Uterus (tissue), 2 donors: ENCODE results near the gene ZFP36L2.

ENCODE experiments used
- CTCF ChIP-seq, 4 experiments: fragments of 200-600 bp in 2 of 4; fragments of 450-650 bp in 2 of 4; sonication (generic) in 2 of 4; IDR thresholded peaks; one replicate each; pipeline ENCODE4 v1.5.1; 2016 to 2019; ENCODE audit warnings: antibody characterized with exemption in 4 of 4, mild to moderate bottlenecking in 2 of 4, moderate library complexity in 1 of 4
- POLR2A ChIP-seq, 2 donors: fragments of 450-650 bp; IDR thresholded peaks; one replicate each; pipeline ENCODE4 v1.6.1; 2016; ENCODE audit warnings: antibody characterized with exemption in 2 of 2, mild to moderate bottlenecking in 1 of 2, moderate library complexity in 1 of 2

- no peak for TF ChIP-seq CTCF (IDR thresholded peaks at IDR 0.05)
- TF ChIP-seq POLR2A (IDR thresholded peaks at IDR 0.05): no peak
These were observed 14.4 kb upstream of the ZFP36L2 start for GRCh38 chr2:43240766-43241150.
